WTC11 (cell line): ENCODE measurements around the gene FETUB. TPM values are rescaled to one million over a fixed set of nuclear protein-coding genes. Genes with fewer than 3 reads are reported as not detected.

Experiments
- ATAC-seq: fragments of 200-7000 bp; cut with Tn5 transposase; 2 replicates; pipeline ENCODE4 v1.10.0; 2021; ENCODE audit warnings: mild to moderate bottlenecking, moderate library complexity
- CTCF ChIA-PET: fragments of 300-600 bp; sonication (Branson Sonifier 250); formaldehyde crosslinking; loops from one replicate; lab custom pipeline; 2021; ENCODE audit warnings: antibody characterized with exemption; lab: Charles Lee
- POLR2A ChIA-PET: fragments of 350-600 bp; sonication (Branson Sonifier 250); formaldehyde crosslinking; loops from one replicate; lab custom pipeline; 2021; ENCODE audit warnings: antibody characterized with exemption; lab: Charles Lee
- DNase-seq: peaks from one replicate; pipeline ENCODE4 v3.0.0; 2021; ENCODE audit warnings: low spot score
- H3K27ac Mint-ChIP-seq: 2 replicates; pipeline ENCODE4 v1.8.0; 2021; ENCODE audit warnings: mixed read lengths
- H3K27me3 Mint-ChIP-seq: 2 replicates; pipeline ENCODE4 v1.8.0; 2021; ENCODE audit warnings: low read depth, mild to moderate bottlenecking, moderate library complexity, mixed read lengths
- H3K36me3 Mint-ChIP-seq: 2 replicates; pipeline ENCODE4 v1.8.0; 2021; ENCODE audit warnings: mixed read lengths
- H3K4me1 Mint-ChIP-seq: 2 replicates; pipeline ENCODE4 v1.8.0; 2022; ENCODE audit warnings: mixed read lengths
- H3K4me3 Mint-ChIP-seq: 2 replicates; pipeline ENCODE4 v1.8.0; 2021; ENCODE audit warnings: mild to moderate bottlenecking, moderate library complexity, mixed read lengths
- H3K9me3 Mint-ChIP-seq: 2 replicates; pipeline ENCODE4 v1.8.0; 2021; ENCODE audit warnings: mixed read lengths
- ARID4B ChIP-seq: sonication (generic); formaldehyde crosslinking; IDR thresholded peaks from 2 replicates; pipeline ENCODE4 v1.8.0; 2023; ENCODE audit warnings: missing genetic modification reagents, mild to moderate bottlenecking, borderline replicate concordance
- ATF1 ChIP-seq: sonication (generic); formaldehyde crosslinking; IDR thresholded peaks from 2 replicates; pipeline ENCODE4 v1.8.1; 2023; ENCODE audit warnings: mild to moderate bottlenecking, moderate library complexity, missing genetic modification reagents
- CREM ChIP-seq: sonication (generic); formaldehyde crosslinking; IDR thresholded peaks from 2 replicates; pipeline ENCODE4 v1.8.1; 2022; ENCODE audit warnings: mild to moderate bottlenecking, missing genetic modification reagents, moderate library complexity
- ETV6 ChIP-seq: sonication (generic); formaldehyde crosslinking; IDR thresholded peaks from 2 replicates; pipeline ENCODE4 v1.8.1; 2022; ENCODE audit warnings: mild to moderate bottlenecking, missing genetic modification reagents
- NFE2L1 ChIP-seq: sonication (generic); formaldehyde crosslinking; IDR thresholded peaks from 2 replicates; pipeline ENCODE4 v1.8.1; 2023; ENCODE audit warnings: missing genetic modification reagents
- USF1 ChIP-seq: sonication (generic); formaldehyde crosslinking; IDR thresholded peaks from 2 replicates; pipeline ENCODE4 v1.8.0; 2022; ENCODE audit warnings: mild to moderate bottlenecking, missing genetic modification reagents
- USF2 ChIP-seq: sonication (generic); formaldehyde crosslinking; IDR thresholded peaks from 2 replicates; pipeline ENCODE4 v1.8.1; 2023; ENCODE audit warnings: mild to moderate bottlenecking, missing genetic modification reagents, moderate library complexity
- ZBTB21 ChIP-seq: sonication (generic); formaldehyde crosslinking; IDR thresholded peaks from 2 replicates; pipeline ENCODE4 v1.8.1; 2023; ENCODE audit warnings: mild to moderate bottlenecking, missing genetic modification reagents, borderline replicate concordance
- ZNF121 ChIP-seq: sonication (generic); formaldehyde crosslinking; IDR thresholded peaks from 2 replicates; pipeline ENCODE4 v1.8.0; 2023; ENCODE audit warnings: missing genetic modification reagents
- ZNF219 ChIP-seq: sonication (generic); formaldehyde crosslinking; IDR thresholded peaks from 2 replicates; pipeline ENCODE4 v1.8.0; 2023; ENCODE audit warnings: missing genetic modification reagents, mild to moderate bottlenecking, borderline replicate concordance
- ZNF532 ChIP-seq: fragments of 250-450 bp; sonication (Bioruptor Pico); IDR thresholded peaks from 2 replicates; pipeline ENCODE4 v1.9.0; 2021; ENCODE audit warnings: mild to moderate bottlenecking, borderline replicate concordance
- ZNF671 ChIP-seq: fragments of 250-450 bp; sonication (Bioruptor Pico); IDR thresholded peaks from 2 replicates; pipeline ENCODE4 v1.8.0; 2021; ENCODE audit warnings: mild to moderate bottlenecking
- total RNA-seq: library from RNA; stranded (reverse); gene quantifications from 3 replicates; pipeline ENCODE4 v1.2.3, GENCODE V29; 2021

The FETUB gene
- total RNA-seq, 1 experiment from 2014 or later: not detected

GRCh38 chr3:186608624-186609215 lies 31.5 kb upstream of the FETUB start (continued):
- no peak for TF ChIP-seq ETV6 (CRISPR knock-in tag)

- TF ChIP-seq ZNF532 (CRISPR knock-in tag) (no peak), USF2 (CRISPR knock-in tag) (no peak), CREM (CRISPR knock-in tag) (no peak), NFE2L1 (no peak), ZBTB21 (CRISPR knock-in tag) (no peak), ARID4B (CRISPR knock-in tag) (no peak), ZNF121 (CRISPR knock-in tag) (no peak), ZNF219 (CRISPR knock-in tag) (no peak), USF1 (no peak)
- TF ChIP-seq, all 79 proteins: peak for 0
- Mint-ChIP-seq H3K36me3 (no peaks in the 10 kb centered on the region), H3K4me1 (peaks cover 2% of the 10 kb centered on the region), H3K27ac (no peak overlapping the region), H3K4me3 (no peak overlapping the region), H3K9me3 (no peaks in the 10 kb centered on the region), H3K27me3 (no peaks in the 10 kb centered on the region; the same call in 1 of the 2 replicates)
- ChIA-PET CTCF (interaction anchor here (1.6 to 3.6 kb wide), 2 partner anchors 8 to 12 kb away, joined by 6 to 12 read pairs; no protein-coding TSS in a partner anchor), POLR2A (no interaction called here)
- ATAC-seq (no peak; the same call in 1 of the 2 replicates), DNase-seq (no peak)
These were observed 30.8 kb upstream of the FETUB start for GRCh38 chr3:186609247-186609868.

- Mint-ChIP-seq H3K27me3 (peaks cover 7% of the 10 kb centered on the region), H3K4me1 (peaks cover 12% of the 10 kb centered on the region), H3K27ac (no peak overlapping the region), H3K9me3 (no peaks in the 10 kb centered on the region), H3K36me3 (no peaks in the 10 kb centered on the region), H3K4me3 (no peak overlapping the region)
- DNase-seq: no peak
- POLR2A ChIA-PET: no interaction called here
- no peak for ATAC-seq
- CTCF ChIA-PET: interaction anchor here (1.9 to 3.7 kb wide), 2 partner anchors 11 to 15 kb away, joined by 7 to 87 read pairs; no protein-coding TSS in a partner anchor
- TF ChIP-seq ZNF671 (CRISPR knock-in tag): no peak
- no peak for TF ChIP-seq ATF1 (CRISPR knock-in tag)
These were observed 28.1 kb upstream of the FETUB start for GRCh38 chr3:186612065-186612464.
